GM18861 (cell line): Measurements from ENCODE around the gene PTGFR.

Experiments
- ATAC-seq: cut with Tn5 transposase; IDR thresholded peaks from one replicate; pipeline ENCODE4 v1.9.1; 2021; ENCODE audit not compliant: unreplicated experiment

The PTGFR gene

DNA sequence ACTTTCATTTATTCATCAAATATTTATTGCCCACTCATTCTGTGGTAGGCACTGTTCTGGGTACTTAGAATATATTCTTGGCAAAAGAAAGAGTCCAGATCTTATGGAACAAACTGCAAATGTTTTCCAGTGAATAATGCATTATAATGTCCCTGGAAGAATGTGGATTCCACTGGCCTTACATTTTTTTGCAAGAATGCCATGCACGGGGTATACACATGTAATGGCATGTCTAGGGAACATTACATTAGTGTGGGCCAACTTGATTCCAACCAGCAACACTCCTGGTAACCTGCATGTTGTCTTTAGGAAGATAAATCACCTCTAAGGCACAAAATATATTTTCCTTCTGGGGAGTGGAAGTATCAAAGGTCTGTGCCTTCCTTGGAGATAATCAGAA, 96.4 kb downstream of the PTGFR start:
- no peak for ATAC-seq
